GM18519 (cell line): ENCODE measurements around the gene MRPL20.

Experiments
- ATAC-seq: cut with Tn5 transposase; IDR thresholded peaks from one replicate; pipeline ENCODE4 v1.9.1; 2021; ENCODE audit warnings: mild to moderate bottlenecking, moderate library complexity; ENCODE audit not compliant: unreplicated experiment, low FRiP score

MRPL20 gene

DNA sequence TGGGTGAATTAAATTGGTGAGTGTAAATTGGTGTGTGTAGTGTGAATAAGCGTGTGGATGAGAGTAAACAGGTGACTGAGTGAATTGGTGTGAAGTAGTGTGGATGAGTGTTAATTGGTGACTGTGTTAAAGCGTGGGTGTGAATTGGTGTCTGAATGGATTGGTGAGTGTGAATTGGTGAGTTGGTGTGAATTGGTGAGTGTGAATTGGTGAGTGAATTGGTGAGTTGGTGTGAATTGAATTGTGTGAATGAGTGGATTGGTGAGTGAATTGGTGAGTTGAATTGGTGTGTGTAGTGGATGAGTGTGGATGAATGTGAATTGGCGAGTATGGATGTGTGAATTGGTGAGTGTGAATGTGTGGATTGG, 40.4 kb downstream of the MRPL20 start:
- no peak for ATAC-seq

DNA sequence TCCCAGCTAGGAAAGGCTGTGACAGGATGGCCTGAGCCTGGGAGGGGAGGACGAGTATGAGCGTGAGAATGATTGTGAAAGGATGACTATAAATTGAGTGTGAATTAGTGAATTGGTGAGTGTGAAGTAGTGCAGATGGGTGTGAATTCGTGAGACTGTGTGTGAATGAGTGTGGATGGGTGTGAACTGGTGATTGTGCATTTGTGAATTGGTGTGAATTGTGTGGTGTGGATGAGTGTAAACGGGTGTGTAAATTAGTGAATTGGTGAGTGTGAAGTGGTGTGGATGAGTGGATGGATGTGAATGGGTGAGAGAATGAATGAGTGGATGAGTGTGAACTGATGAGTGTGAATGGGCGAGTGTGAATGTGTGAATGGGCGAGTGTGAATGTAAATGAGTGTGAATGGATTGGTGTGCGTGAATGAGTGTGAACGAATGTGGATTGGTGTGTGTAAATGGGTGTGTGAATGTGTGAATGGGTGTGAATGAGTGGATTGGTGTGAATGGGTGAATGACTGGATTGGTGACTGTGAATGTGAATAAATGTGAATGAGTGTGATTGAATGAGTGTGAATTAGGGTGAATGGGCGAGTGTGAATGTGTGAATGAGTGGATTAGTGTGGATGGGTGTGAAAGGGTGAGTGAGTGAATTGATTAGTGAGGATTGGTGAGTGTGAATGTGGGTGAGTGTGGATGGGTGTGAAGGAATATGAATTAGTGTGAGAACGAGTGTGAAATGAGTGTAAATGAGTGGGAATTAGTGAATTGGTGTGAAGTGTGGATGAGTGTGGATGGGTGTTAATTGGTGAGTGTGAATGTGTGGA, 41.0 kb downstream of the MRPL20 start:
- no peak for ATAC-seq

DNA sequence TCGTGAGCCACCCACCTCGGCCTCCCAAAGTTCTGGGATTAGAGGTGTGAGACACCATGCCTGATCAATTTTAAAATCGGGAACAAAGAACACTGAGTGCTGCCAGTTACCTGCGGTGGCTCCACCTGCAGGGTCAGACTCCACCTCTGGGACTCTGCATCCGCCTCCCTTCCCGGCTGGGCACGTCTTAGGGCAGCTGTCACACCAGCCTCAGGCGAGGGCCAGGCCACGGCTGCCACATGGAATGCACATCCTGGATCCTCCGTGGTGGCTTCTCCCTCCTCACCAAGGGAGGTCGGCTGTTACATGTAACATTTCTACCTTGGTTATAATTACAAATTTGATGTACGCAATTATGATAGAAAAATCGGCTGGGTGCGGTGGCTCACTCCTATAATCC, 42.8 kb downstream of the MRPL20 start:
- no peak for ATAC-seq

DNA sequence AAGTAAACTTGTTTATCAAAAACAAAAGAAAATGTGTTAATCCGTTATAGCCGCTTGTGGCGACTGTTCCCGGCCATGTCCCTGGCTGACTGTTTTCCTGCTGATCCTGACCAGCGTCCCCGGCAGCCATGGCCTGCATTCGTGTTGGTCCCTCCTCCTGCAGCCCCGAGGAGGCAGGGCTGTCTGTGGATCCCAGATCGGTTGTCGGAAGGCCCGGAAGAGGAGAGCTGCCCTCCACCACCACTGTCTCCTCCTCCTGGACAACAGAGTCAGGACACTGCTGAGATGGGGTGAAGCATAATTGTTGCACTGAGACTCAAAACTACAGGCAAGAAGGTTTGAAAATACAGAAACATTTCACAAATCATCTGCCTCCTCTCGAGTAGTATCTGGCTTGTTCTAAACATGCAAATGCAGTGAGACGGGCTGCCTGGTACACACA, 45.1 kb downstream of the MRPL20 start:
- no peak for ATAC-seq

DNA sequence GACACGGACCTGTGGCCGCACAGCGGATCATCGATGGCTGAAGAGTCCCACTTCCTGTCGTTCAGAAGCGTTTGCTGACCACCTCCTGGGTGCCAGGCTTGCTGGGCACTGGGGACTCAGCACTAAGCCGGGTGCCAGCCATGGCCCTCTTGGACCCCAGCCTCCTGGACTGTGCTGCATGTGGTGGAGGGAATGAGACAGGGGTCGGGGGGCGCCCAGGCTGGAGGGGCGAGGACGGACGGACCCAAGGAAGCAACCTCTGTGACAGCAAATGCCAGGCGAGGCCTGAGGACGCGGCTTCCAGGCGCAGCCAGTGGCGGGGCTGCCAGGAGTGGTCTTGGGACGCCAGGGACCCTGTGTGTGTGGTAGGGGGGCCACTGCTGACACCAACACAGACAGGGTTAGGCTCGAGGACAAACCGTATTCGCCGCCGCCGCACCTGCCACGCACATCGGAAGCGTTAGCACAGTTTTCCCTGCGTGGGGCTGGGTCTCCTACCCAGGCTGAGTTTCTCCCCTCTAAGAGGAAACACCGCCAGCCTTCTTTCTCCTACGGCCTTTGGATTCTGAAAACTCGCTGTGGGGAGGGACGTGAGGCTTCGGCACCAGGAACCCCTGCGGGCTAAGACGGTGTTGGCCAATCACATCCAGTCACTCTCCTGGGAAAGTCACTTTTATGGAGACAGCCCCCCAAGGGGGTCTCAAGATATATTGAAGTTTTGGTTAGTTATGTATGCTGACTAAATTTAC, 45.7 kb downstream of the MRPL20 start:
- no peak for ATAC-seq

DNA sequence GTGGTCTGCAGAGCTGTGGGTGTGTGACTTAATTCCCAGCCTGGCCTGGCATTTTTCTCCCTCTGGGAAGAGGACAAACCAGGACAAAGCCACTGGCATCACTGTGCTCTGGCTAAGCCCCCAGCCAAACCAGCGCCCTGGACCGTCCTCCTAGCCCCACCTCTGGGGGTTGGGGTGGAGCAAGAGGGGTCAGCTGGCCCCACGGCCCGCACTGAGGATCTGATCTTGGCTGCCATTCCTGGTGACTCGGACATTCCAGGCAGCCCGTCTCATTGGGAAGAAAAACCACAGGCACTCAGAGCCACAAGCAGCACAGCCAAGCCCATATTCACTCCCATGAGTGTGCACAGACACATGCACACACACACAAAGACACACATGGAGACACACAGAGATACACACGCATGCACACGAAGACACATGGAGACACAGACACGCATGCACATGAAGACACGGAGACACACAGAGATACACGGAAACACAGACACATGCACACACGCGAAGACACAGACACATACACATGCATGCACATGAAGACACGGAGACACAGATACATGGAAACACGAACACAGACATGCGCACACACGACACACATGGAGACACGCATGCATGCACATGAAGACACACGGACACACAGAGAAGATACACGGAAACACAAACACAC, 46.5 kb downstream of the MRPL20 start:
- no peak for ATAC-seq

DNA sequence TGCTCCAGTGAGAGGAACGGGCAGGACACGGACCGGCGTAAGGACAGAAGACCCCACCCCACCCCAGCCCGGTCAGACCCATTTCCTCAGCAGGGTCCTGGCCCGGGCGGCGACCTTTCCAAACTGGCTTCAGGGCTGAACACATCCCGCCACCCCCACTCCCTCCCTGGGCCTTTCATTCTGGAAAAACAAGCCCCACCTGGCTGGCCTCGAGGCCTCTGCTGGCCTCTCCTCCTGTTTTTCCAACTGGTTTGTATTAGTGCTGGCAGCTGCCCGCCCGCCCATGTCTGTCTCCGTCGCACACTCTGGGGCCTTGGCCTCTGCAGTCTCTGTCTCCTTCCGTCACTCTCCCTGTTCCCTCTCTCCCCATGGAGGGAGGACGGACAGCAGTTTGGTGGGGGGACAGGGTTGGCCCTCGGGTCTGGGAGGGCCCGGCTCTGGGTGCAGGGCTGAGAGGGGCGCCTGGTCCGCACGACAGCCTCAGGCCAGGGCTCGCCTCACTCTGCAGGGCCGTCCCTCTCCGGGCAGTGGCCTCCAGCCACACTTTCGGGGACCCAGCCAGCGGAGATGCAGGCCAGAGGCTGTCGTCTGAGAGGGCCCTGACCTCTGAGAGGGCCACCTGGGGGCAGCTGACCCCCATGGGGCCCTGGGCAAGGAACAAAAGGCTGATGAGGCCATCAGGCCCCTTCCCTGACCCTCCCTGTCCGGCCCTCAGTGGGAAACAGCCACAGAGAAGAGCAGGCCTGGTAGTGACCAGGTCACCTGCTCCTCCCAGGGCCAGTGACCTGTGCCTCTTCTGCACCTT, 47.2 kb downstream of the MRPL20 start:
- ATAC-seq: no peak

DNA sequence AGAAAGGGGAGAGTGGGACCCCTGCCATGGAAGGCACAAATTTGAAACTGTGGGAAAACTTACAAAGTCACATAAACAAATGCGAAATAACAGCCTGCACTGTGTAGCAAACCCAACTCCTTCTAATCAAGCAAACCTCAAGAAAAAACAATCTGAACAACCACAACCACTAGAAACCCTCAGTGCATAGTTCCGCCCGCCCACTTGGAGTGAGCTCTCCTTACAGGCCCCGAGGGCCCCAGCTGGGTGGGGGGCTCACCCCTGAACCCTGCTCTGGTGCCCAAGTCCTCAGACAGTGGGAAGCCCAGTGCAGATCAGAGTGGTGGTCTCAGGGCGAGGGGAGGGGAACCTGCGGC, 47.8 kb downstream of the MRPL20 start:
- no peak for ATAC-seq

DNA sequence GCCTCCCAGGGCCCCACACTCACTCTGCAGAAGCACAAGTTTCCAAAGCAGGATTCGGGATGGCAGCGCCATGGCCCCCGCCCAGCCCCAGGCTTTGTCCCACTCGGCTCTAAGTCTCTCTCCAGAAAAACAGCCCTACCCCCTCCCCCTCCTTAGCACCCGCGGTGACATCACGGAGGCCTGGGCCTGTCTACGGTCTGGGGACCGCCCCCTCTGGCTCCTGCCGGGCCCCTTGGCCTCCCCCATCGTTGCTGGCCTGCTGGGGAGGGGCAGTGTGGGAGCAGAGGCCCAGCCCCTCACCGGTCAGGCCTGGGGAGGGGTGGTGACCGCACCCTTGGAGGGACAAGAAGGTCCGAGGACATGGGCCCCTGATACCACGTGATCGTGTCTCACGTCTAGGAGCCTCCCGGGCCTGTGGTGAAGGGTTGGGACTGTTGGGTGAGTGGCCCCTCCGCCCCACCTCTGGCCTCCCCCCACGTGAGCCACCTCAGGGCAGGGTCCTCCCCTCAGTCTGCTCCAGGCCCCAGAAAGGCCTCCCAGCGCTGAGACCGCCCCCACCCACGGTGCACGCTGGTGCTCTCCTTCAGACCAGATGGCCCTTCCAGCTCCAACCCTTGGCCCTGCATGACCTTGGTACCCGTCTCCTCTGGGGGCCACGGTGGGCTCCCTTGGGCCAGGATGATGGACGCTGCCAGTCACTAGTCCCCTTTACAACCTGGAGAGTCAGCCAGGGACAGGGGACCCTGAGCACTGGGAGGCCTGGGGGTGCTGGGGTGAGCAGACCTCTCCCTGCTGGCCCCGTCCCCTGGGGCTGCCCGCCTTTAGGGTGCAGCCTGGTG, 48.4 kb downstream of the MRPL20 start, which contains the start of gene MXRA8:
Gene MXRA8 (minus strand): TSS at position 123 of the 839 bp plus-strand sequence. CDS start 51 bp downstream, at position 72.
- no peak for ATAC-seq

DNA sequence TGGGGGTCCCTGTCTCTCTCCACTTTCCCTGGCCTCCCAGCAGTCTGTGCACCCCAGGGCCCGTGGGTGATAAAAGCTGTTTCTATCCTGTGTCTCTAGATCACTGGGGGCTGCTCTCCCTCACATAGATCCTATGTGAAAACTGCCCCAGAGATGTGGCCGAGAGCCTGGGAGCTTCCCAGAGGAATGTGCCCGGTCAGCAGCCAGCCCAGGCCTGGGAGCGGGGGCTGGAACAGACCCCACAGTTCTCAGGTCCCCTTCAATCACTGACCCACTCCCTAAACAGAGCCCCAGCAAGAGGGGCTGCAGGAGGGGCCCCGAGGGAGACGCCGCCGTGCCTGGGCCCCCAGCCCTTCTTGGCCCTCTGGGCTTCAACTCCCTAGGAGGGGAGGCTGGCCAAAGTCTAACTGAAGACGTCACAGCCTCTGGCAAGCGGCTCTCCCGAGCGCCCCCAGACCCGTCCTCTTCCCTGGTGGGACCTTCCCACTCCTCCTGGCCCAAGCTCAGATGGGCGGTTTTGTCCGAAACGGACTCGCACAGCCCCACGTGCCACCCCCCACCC, 49.1 kb downstream of the MRPL20 start:
- ATAC-seq: no peak

DNA sequence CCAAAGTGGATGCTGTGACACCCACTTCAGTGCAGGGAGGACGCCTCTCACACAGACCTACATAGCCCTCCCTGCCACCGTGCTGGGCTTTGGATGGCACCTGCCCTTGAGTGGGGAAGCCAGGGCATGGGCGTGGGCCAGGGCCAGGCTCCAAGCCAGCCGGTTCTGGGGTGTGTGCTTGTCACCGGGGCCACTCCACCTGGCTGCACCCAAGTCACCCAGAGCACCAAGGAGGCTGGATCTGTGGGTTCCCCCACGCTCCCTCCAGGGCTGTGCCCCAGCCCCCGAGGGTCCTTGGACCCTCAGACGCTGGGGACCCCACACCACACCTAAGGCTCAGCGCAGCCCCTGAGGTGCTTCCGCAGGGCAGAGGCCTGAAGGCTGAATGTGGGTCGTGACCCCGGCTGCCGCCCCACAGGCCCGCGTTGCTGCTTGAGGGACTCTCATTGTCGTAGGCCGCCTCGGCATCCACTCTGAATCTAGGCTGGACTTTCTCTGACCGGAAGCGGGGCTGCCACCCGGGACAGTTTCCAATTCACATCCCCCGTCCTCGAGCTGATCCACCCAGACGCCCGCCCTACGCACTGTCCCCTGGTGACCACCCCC, 50.2 kb downstream of the MRPL20 start:
- no peak for ATAC-seq

DNA sequence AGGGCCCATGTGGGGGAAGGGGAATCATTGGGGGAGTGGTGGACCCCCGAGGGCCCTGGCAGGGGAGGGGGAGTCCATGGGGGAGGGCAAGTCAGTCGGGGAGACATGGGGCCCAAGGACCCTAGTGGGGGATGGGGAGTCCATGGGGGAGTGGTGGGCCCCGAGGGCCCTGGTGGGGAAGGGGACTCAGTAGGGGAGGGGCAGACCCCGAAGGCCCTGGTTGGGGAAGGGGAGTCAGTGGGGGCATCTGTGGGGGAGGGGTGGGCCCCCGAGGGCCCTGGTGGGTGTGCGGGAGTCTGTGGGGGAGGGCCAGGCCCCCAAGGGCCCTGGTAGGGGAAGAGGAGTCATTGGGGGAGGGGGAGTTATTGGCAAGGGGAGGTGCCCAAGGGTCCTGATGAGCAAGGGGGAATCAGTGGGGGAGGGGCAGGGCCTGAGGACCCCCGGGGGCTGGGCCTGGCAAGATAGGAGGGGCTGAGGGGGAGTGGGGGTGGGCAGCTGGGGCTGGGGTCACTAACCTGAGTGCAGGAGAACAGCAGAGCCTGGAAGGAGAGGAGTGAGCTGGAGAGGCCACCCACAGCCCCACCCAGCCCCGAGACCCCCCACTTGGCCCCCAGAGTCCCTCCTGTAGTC, 50.8 kb downstream of the MRPL20 start:
- no peak for ATAC-seq

DNA sequence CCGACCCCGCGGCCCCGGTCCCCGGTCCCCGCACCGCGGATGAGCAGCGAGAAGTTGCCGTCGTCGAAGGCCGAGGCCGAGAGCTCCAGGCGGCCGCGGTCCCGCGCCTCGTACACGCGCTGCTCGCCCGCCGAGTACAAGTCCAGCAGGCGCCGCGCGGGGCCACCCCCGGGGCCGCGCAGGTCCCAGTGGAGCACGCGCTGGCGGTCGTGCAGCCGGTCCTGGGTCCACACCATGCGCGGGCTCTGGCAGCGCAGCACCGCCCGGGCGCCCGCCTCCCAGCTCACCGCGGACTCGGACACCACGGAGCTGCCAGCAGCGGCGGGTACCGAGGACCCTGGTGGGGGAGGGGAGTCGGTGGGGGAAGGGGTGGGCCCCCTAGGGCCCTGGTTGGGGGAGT, 51.7 kb downstream of the MRPL20 start:
- ATAC-seq: no peak

DNA sequence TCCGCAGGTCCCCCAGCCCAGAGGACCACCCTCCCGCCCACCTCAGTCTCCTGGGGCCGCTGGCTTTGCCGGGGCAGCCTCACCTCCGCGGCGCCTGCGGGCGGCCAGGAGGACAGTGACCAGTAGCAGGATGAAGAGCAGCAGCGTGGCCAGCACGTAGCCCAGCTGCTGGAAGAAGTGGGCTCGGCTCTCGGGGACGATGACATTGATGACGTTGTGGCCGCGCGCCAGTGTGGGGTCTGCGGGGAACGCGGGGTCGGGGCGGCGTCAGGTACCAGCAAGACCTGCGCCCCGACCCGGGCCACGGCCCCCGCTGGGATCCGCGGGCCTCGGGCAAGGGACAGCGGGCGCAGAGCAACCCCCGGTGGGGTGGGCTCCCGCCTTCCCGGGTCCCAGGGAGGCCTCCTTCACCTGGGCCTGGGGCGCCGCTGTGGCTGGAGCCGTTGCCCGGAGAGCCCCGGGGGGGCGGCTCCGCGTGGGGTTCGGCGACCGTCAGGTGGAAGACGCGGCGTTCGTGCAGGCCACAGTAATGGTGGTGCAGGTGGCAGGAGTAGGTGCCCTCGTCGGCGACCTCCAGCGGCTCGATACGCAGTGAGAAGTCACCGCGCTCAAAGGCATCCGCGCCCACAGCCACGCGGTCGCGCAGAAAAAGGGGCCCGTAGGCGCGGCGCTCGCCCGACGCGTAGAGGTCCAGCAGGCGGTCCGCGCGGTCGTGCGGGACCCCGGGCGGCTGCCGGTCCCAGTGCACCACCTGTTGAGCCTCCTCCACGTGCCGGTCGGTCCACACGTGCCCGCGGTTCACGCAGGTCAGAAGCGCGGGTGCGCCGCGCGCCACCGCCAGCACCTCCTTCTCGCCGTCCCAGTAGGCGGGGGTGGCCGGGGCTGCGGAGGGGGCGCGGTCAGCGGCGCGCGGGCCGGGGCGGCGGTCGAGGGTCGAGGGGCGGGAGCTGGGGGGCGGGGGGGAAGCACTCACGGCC, 52.5 kb downstream of the MRPL20 start:
- no peak for ATAC-seq

DNA sequence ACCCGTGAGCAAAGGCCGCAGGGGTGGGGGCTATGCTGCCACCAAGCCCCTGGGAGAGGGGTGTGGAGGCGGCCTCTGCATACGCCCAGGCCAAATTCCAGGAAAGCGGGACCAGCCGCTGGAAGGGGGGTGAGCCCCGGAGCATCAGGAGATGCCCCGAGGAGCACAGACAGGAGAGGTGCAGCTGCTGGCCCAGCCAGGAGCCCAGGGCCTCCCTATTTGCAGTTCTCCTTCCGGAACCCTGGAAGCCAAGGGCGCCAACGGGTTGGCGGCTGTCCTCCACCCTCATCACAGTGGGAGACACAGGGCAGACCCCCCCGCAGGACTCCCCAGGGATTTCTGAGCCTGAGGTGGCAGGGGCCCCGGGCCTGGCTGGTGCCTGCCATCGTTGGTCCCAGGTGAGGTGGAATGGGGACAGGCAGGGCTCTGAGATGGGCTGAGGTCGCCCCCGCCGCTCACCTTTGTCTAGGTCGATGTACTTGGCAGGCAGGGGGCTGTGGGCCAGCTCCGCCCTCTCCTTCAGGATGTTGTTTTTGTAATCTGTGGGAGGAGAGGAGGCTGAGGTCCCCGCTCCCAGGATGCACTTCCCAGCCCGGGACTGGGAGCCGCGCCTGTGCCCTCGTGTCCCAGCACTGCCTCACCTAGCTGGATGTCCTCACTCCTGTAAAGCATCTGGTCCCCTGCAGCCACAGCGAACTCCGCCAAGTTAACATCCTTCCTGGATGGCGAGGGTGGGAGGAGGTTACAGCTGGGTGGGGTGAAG, 53.5 kb downstream of the MRPL20 start:
- ATAC-seq: no peak

DNA sequence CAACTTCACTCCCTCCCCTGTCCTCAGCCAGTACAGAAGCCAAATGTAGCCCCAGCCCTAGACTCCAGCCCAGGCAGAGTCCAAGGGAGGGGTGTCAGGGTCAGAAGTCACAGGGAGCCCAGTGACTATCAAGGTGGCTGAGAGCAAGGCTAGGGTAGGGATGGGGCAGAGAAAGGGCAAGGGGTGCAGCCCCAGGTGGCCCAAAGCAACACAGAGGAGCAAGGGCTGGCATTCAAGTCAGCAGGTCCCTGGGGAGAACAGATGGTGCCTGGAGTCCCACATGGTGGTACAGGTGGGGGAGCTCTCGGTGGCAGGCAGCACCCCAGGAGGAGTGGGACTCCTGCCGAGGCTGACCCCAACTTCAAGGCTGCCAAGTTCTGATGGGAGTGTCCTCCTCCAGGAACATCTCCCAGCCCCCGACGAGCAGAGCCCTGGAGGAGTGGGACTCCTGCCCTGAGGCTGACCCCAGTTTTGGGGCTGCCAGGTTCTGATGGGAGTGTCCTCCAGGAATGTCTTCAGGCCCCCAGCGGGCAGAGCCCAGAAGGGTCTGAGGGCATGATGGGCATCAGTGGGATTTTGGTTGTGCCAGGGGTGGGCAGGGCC, 54.2 kb downstream of the MRPL20 start:
- ATAC-seq: no peak
